Memory B cell (primary cell): Measurements from ENCODE around the gene ZNF256.
"Not testable (repeated sequence)": the region's sequence is repeated elsewhere in the genome, so short reads cannot be mapped to it uniquely, and the experiment has no call there.

Experiments used
- ATAC-seq: fragments of 150-1000 bp; cut with Tn5 transposase; 2 replicates; pipeline ENCODE4 v1.10.0; 2021; ENCODE audit warnings: low read depth, mild to moderate bottlenecking, moderate library complexity
- DNase-seq, 2 donors: peaks; one replicate each; pipeline ENCODE4 v3.0.0; 2022; ENCODE audit warnings: low spot score in 2 of 2
- H3K27ac Mint-ChIP-seq: one replicate; pipeline ENCODE4 v1.8.0; 2022; ENCODE audit warnings: mild to moderate bottlenecking, moderate library complexity, mixed read lengths
- H3K27me3 Mint-ChIP-seq: one replicate; pipeline ENCODE4 v1.8.0; 2022; ENCODE audit warnings: mixed read lengths
- H3K36me3 Mint-ChIP-seq: one replicate; pipeline ENCODE4 v1.8.0; 2022; ENCODE audit warnings: mild to moderate bottlenecking, mixed read lengths
- H3K4me1 Mint-ChIP-seq: one replicate; pipeline ENCODE4 v1.8.0; 2022; ENCODE audit warnings: mixed read lengths
- H3K4me3 Mint-ChIP-seq: one replicate; pipeline ENCODE4 v1.8.0; 2022; ENCODE audit warnings: mild to moderate bottlenecking, moderate library complexity, mixed read lengths
- H3K9me3 Mint-ChIP-seq: one replicate; pipeline ENCODE4 v1.8.0; 2022; ENCODE audit warnings: mixed read lengths

Gene ZNF256

DNA sequence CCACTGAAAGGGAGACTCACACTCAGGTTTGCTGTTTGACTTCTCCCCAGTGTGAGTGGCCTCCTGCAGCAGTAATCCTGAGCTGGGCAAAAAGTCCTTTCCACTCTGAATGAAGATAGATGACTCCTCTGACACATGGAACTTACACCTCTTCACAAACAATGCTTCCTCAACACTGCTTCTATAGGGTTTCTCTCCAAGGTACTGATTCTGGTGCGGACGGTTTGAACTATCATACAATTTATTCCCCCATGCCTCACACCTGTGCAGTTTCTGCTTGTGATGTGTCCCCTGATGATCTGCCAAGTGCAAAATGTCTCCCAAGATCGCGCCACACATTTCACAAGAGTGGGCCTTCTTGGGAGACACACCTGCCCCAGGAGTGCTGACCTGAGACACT lies 19.9 kb downstream of the ZNF256 start:
- peaks cover 13% of the 10 kb centered on the region for H3K9me3 Mint-ChIP-seq
- H3K36me3 Mint-ChIP-seq: peaks cover 54% of the 10 kb centered on the region
- no peak overlapping the region for H3K4me3 Mint-ChIP-seq
- H3K4me1 Mint-ChIP-seq: no peaks in the 10 kb centered on the region
- H3K27ac Mint-ChIP-seq: no peak overlapping the region
- H3K27me3 Mint-ChIP-seq: no peaks in the 10 kb centered on the region
- ATAC-seq (no peak), DNase-seq (no peak)

DNA sequence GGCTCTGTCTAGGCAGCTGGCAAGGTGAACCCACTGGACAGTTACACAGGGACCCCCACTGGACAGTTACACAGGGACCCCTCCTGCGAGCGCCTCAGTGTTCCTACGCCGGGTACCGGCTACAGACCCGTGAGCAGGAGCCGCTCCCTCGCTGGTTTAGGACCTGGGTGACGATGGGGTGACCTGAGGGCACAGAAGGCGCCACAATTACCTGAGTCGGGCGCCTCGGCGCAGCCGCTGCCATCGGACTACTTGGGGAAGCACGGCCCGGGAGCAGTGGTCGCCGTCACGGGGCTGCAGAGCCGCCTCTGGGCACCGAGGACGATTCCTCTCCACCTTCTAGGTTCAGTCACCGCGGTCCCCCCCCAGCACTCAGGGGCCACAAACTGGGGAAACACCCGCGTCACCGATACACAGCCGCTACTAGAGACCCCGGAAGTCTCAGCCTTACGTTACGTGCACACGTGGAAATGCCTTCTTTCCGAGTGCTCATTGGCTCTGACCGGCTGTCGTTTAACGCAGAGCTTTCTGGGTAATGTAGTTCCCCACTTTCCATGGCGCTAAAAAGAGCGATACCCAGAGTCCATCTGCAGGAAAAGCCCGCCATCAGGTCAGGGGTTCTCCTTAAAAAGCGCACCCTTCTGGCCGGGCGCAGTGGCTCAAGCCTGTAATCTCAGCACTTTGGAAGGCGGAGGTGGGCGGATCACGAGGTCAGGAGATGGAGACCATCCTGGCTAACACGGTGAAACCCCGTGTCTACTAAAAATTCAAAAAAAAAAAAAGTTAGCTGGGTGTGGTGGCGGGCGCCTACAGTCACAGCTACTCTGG lies 31.1 kb downstream of the ZNF256 start, which contains the start of gene ZNF417:
ZNF417 (minus strand) TSS at position 425 of the 828 bp plus-strand sequence; CDS start at position 244, 181 bp downstream.
- DNase-seq (peak; percentile 77 to 79), ATAC-seq (peak; percentile 97)
- Mint-ChIP-seq H3K4me1 (peaks cover 29% of the 10 kb centered on the region), H3K4me3 (peak within 1 kb of the TSS; percentile 99), H3K36me3 (peaks cover 34% of the 10 kb centered on the region), H3K27ac (peak within 1 kb of the TSS; percentile 98)
- H3K9me3 Mint-ChIP-seq, H3K27me3 Mint-ChIP-seq: not testable (repeated sequence)

DNA sequence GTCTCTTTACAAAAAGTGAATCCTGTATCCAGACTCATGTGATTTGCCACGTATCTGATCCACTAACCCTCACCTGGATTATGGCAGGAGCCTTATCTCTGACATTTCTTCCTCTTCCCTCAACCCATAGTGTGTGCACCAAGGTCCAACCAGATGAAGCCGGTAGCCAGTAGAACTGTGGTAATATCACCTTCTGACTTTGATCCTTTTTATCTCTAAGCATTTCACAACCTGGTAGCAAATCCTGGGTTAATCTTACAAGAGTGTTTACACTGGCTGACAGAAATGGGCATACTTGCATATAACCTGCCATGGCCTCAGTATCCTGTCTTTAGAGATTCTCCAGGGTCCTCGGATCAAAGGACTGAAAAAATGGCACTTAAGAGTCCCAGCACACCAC lies 33.0 kb downstream of the ZNF256 start:
- ATAC-seq (no peak), DNase-seq (no peak)
- Mint-ChIP-seq H3K27ac (peak overlapping the region; percentile 98), H3K9me3 (peaks cover 2% of the 10 kb centered on the region), H3K4me3 (peak overlapping the region; percentile 99), H3K36me3 (peaks cover 39% of the 10 kb centered on the region), H3K27me3 (no peaks in the 10 kb centered on the region), H3K4me1 (peaks cover 29% of the 10 kb centered on the region)

GRCh38 chr19:57907394-57907793 lies 40.1 kb downstream of the ZNF256 start:
- H3K36me3 Mint-ChIP-seq: peaks cover 38% of the 10 kb centered on the region
- ATAC-seq: no peak
- H3K9me3 Mint-ChIP-seq: no peaks in the 10 kb centered on the region

DNA sequence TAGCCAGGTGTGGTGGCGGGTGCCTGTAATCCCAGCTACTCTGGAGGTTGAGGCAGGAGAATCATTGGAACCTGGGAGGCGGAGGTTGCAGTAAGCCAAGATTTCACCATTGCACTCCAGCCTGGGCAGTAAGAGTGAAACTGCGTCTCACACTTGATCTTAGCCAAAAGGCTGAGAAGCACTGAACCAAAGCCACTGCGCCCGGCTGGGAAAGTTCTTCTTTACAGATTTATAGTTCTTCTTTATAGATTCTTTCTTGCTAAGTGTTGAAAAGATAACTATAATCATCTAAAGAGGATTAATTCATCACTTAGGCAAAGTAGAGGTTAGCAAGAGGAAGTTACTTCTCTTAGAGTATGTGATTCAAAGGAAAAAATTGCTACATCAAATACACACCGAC lies 42.2 kb downstream of the ZNF256 start:
- no peak for DNase-seq
- peak overlapping the region; percentile 14 for H3K4me3 Mint-ChIP-seq
- H3K9me3 Mint-ChIP-seq: no peaks in the 10 kb centered on the region
- ATAC-seq: peak; percentile 83
- peaks cover 20% of the 10 kb centered on the region for H3K36me3 Mint-ChIP-seq
- peaks cover 5% of the 10 kb centered on the region for H3K4me1 Mint-ChIP-seq
- peak overlapping the region; percentile 81 for H3K27ac Mint-ChIP-seq
- no peaks in the 10 kb centered on the region for H3K27me3 Mint-ChIP-seq

More at GRCh38 chr19:57907394-57907793, 40.1 kb downstream of the ZNF256 start:
- Mint-ChIP-seq H3K4me3 (no peak overlapping the region), H3K4me1 (peaks cover 9% of the 10 kb centered on the region), H3K27me3 (no peaks in the 10 kb centered on the region), H3K27ac (no peak overlapping the region)
- DNase-seq: no peak

GRCh38 chr19:57903618-57904184 lies 43.8 kb downstream of the ZNF256 start:
- Mint-ChIP-seq H3K27ac (no peak overlapping the region), H3K4me1 (peaks cover 5% of the 10 kb centered on the region), H3K27me3 (no peaks in the 10 kb centered on the region), H3K9me3 (no peaks in the 10 kb centered on the region), H3K36me3 (peaks cover 10% of the 10 kb centered on the region), H3K4me3 (no peak overlapping the region)
- no peak for ATAC-seq
- no peak for DNase-seq

GRCh38 chr19:57900311-57900710 lies 47.2 kb downstream of the ZNF256 start:
- Mint-ChIP-seq H3K27me3 (no peaks in the 10 kb centered on the region), H3K27ac (no peak overlapping the region), H3K36me3 (peaks cover 4% of the 10 kb centered on the region), H3K4me1 (peaks cover 3% of the 10 kb centered on the region), H3K9me3 (no peaks in the 10 kb centered on the region), H3K4me3 (no peak overlapping the region)
- ATAC-seq (no peak), DNase-seq (no peak)
